ENCODE data around the gene TSHZ2. TPM values are rescaled to one million over a fixed set of nuclear protein-coding genes. Genes with fewer than 3 reads are reported as not detected.

Gene TSHZ2
- total RNA-seq, 1 experiment from 2014 or later, result 0.20 TPM

DNA sequence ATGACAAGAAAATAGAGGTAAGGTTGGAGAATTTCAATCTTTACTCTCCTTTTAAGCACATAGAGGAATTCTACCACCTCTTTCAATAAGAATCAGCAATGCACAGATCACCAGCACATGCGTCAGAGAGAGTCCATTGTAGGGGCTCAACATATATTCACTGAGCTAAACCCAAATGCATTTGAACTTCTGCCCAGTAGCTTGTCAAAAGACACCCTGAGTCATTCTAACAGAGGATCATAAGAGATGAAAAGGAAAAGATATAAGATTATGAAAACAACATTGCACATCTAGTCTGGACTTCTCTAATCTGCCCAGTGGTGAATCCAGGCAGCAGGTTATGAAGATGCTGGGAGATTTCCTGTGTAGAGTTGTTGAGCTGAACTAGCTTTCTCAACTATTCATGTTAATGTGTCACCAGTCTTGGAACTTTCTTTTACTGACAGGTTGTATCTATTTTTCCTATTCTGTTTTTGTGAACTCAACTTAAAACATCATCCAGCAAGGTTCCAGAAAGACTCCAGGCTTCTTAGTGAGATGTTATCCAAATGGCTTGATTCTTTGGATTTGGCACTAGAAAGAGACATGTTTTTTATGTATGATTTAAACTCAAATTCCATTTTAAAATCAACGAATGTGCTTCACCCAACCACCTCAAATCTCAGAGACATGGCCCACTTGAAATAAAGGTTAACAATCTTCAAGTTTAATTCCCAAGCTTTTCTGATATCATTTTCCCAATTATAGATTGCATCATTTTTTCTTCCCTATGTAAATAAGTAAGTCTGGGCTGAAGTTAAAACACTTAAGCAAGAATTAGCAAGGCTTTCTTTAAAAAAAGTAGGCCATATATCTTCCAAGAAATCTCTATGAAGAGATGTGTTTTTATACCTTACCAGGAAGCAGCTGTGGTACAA lies 89.3 kb downstream of the TSHZ2 start (continued):
- TF ChIP-seq, protein P1, sequence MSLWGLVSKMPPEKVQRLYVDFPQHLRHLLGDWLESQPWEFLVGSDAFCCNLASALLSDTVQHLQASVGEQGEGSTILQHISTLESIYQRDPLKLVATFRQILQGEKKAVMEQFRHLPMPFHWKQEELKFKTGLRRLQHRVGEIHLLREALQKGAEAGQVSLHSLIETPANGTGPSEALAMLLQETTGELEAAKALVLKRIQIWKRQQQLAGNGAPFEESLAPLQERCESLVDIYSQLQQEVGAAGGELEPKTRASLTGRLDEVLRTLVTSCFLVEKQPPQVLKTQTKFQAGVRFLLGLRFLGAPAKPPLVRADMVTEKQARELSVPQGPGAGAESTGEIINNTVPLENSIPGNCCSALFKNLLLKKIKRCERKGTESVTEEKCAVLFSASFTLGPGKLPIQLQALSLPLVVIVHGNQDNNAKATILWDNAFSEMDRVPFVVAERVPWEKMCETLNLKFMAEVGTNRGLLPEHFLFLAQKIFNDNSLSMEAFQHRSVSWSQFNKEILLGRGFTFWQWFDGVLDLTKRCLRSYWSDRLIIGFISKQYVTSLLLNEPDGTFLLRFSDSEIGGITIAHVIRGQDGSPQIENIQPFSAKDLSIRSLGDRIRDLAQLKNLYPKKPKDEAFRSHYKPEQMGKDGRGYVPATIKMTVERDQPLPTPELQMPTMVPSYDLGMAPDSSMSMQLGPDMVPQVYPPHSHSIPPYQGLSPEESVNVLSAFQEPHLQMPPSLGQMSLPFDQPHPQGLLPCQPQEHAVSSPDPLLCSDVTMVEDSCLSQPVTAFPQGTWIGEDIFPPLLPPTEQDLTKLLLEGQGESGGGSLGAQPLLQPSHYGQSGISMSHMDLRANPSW (CRISPR knock-in tag; conservative IDR thresholded peaks at IDR 0.05; ENCODE audit: low read depth), result no peak
- TF ChIP-seq ZNF219 (CRISPR knock-in tag; IDR thresholded peaks at IDR 0.05; ENCODE audit: borderline replicate concordance), result no peak

DNA sequence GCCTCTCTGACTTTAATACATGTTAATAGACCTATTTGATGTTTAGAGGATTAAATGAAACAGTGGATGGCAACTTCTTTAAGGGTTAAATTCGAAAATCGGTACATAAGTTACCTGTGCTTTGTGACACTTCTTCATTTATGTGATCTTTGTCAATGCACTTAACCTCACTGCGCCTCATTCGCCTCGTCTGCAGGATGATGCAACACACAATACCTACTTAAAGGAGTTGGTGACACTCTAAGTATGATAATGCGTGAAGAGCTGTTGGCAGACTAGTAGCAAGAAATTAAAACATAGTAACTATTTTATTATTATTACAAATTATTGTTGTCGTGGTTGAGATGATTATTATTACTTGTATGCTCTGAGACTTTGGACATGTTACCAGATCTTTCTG lies 92.8 kb downstream of the TSHZ2 start:
- peaks cover 12% of the 10 kb centered on the region for H3K36me3 Mint-ChIP-seq
- no peaks in the 10 kb centered on the region; the same call in 1 of the 2 replicates for H3K27me3 Mint-ChIP-seq (ENCODE audit: low read depth)
- H3K27ac Mint-ChIP-seq, result no peak overlapping the region
- H3K9me3 Mint-ChIP-seq, result peaks cover 19% of the 10 kb centered on the region
- no peak for ATAC-seq
- POLR2A ChIA-PET, result no interaction called here
- peaks cover 13% of the 10 kb centered on the region for H3K4me1 Mint-ChIP-seq
- no peak for DNase-seq (ENCODE audit: low spot score)
- H3K4me3 Mint-ChIP-seq, result no peak overlapping the region
- CTCF ChIA-PET, result no interaction called here
- no peak for TF ChIP-seq ZBTB21 (CRISPR knock-in tag; IDR thresholded peaks at IDR 0.05; ENCODE audit: borderline replicate concordance)
- TF ChIP-seq, protein P2, sequence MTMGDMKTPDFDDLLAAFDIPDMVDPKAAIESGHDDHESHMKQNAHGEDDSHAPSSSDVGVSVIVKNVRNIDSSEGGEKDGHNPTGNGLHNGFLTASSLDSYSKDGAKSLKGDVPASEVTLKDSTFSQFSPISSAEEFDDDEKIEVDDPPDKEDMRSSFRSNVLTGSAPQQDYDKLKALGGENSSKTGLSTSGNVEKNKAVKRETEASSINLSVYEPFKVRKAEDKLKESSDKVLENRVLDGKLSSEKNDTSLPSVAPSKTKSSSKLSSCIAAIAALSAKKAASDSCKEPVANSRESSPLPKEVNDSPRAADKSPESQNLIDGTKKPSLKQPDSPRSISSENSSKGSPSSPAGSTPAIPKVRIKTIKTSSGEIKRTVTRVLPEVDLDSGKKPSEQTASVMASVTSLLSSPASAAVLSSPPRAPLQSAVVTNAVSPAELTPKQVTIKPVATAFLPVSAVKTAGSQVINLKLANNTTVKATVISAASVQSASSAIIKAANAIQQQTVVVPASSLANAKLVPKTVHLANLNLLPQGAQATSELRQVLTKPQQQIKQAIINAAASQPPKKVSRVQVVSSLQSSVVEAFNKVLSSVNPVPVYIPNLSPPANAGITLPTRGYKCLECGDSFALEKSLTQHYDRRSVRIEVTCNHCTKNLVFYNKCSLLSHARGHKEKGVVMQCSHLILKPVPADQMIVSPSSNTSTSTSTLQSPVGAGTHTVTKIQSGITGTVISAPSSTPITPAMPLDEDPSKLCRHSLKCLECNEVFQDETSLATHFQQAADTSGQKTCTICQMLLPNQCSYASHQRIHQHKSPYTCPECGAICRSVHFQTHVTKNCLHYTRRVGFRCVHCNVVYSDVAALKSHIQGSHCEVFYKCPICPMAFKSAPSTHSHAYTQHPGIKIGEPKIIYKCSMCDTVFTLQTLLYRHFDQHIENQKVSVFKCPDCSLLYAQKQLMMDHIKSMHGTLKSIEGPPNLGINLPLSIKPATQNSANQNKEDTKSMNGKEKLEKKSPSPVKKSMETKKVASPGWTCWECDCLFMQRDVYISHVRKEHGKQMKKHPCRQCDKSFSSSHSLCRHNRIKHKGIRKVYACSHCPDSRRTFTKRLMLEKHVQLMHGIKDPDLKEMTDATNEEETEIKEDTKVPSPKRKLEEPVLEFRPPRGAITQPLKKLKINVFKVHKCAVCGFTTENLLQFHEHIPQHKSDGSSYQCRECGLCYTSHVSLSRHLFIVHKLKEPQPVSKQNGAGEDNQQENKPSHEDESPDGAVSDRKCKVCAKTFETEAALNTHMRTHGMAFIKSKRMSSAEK (CRISPR knock-in tag; IDR thresholded peaks at IDR 0.05; ENCODE audit: borderline replicate concordance), result no peak
- TF ChIP-seq, protein P3, sequence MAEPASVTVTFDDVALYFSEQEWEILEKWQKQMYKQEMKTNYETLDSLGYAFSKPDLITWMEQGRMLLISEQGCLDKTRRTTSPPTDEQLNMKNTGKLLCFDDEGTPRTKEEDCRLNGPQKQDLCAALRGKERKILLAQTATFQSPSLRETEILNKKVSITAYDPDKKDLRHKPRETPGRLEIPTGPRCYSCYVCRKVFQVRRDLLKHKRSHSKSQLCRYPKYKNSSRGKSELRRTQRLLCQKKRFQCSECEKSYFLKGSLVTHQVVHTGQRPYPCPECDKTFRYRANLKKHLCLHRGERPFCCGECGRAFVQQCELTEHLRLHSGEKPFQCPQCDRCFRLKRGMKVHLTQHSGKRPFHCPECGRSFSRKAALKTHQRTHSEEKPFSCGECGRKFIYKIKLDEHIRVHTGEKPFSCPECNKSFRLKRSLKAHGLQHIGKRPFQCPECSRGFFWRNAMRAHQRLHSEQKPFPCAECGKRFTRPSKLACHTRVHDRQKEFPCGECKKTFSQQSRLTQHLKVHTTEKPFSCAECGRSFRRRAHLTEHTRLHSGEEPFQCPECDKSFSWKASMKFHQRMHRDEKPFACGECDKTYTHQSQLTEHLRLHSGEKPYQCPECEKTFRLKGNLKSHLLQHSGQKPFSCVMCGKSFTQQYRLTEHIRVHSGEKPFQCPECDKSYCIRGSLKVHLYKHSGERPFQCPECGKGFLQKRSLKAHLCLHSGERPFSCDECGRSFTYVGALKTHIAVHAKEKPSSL (CRISPR knock-in tag; conservative IDR thresholded peaks at IDR 0.05), result no peak
- TF ChIP-seq, protein P4, sequence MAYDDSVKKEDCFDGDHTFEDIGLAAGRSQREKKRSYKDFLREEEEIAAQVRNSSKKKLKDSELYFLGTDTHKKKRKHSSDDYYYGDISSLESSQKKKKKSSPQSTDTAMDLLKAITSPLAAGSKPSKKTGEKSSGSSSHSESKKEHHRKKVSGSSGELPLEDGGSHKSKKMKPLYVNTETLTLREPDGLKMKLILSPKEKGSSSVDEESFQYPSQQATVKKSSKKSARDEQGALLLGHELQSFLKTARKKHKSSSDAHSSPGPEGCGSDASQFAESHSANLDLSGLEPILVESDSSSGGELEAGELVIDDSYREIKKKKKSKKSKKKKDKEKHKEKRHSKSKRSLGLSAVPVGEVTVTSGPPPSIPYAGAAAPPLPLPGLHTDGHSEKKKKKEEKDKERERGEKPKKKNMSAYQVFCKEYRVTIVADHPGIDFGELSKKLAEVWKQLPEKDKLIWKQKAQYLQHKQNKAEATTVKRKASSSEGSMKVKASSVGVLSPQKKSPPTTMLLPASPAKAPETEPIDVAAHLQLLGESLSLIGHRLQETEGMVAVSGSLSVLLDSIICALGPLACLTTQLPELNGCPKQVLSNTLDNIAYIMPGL (CRISPR knock-in tag; IDR thresholded peaks at IDR 0.05), result no peak
- TF ChIP-seq ESRRA (CRISPR knock-in tag; IDR thresholded peaks at IDR 0.05; ENCODE audit: borderline replicate concordance), result no peak
- TF ChIP-seq NR1H2 (CRISPR knock-in tag; IDR thresholded peaks at IDR 0.05), result no peak
- TF ChIP-seq JUN (CRISPR knock-in tag; IDR thresholded peaks at IDR 0.05), result no peak
- TF ChIP-seq, protein P5, sequence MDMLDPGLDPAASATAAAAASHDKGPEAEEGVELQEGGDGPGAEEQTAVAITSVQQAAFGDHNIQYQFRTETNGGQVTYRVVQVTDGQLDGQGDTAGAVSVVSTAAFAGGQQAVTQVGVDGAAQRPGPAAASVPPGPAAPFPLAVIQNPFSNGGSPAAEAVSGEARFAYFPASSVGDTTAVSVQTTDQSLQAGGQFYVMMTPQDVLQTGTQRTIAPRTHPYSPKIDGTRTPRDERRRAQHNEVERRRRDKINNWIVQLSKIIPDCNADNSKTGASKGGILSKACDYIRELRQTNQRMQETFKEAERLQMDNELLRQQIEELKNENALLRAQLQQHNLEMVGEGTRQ (CRISPR knock-in tag; IDR thresholded peaks at IDR 0.05), result no peak
- TF ChIP-seq, protein P6, sequence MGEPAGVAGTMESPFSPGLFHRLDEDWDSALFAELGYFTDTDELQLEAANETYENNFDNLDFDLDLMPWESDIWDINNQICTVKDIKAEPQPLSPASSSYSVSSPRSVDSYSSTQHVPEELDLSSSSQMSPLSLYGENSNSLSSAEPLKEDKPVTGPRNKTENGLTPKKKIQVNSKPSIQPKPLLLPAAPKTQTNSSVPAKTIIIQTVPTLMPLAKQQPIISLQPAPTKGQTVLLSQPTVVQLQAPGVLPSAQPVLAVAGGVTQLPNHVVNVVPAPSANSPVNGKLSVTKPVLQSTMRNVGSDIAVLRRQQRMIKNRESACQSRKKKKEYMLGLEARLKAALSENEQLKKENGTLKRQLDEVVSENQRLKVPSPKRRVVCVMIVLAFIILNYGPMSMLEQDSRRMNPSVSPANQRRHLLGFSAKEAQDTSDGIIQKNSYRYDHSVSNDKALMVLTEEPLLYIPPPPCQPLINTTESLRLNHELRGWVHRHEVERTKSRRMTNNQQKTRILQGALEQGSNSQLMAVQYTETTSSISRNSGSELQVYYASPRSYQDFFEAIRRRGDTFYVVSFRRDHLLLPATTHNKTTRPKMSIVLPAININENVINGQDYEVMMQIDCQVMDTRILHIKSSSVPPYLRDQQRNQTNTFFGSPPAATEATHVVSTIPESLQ (CRISPR knock-in tag; IDR thresholded peaks at IDR 0.05), result no peak
- no peak for TF ChIP-seq ZNF219 (CRISPR knock-in tag; IDR thresholded peaks at IDR 0.05; ENCODE audit: borderline replicate concordance)
- TF ChIP-seq, protein P7, sequence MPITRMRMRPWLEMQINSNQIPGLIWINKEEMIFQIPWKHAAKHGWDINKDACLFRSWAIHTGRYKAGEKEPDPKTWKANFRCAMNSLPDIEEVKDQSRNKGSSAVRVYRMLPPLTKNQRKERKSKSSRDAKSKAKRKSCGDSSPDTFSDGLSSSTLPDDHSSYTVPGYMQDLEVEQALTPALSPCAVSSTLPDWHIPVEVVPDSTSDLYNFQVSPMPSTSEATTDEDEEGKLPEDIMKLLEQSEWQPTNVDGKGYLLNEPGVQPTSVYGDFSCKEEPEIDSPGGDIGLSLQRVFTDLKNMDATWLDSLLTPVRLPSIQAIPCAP (CRISPR knock-in tag; IDR thresholded peaks at IDR 0.05), result no peak
- no peak for TF ChIP-seq MXD4 (CRISPR knock-in tag; IDR thresholded peaks at IDR 0.05; ENCODE audit: borderline replicate concordance)
- TF ChIP-seq, protein P8, sequence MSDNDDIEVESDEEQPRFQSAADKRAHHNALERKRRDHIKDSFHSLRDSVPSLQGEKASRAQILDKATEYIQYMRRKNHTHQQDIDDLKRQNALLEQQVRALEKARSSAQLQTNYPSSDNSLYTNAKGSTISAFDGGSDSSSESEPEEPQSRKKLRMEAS (CRISPR knock-in tag; IDR thresholded peaks at IDR 0.05), result no peak

Measured in WTC11 (cell line).